ENCODE data around the gene CASQ1. TPM values are rescaled to one million over a fixed set of nuclear protein-coding genes. Genes with fewer than 3 reads are reported as not detected.

CASQ1 gene
- total and polyA plus RNA-seq, 5 donors = 9.5 to 33.3 (median 19.0) TPM

DNA sequence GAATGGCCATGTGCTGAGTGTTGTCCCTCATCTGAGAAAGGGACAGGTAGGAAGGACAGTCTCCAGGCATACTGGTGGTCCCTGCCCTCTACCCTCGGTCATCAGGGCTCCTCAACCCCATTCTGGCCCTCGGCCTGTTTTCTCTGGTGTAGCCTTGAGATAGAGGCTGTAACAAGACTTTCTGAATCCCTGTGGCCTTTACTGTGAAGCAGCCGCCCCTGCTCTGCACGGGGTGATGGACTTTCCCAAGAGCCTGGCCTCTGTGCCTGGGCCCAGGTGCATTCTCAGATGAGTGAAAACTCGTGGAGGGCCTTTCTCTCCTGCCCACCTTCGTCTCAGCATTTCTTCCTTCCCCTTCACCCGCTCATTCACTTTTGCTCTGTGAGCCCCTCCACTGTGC, 3.0 kb upstream of the CASQ1 start:
- no peak overlapping the region for H3K4me3 ChIP-seq (ENCODE audit: low read length)
- WGBS = 83% methylated on average over 7 of the region's 7 CpGs
- no peaks in the 10 kb centered on the region for H3K27me3 ChIP-seq (ENCODE audit: control insufficient read depth, insufficient read depth)
- no peaks in the 10 kb centered on the region for H3K9me3 ChIP-seq (ENCODE audit: control insufficient read depth, low read length)
- peaks cover 7% of the 10 kb centered on the region for H3K4me1 ChIP-seq (ENCODE audit: control insufficient read depth, insufficient read depth, low read length)
- no peak for DNase-seq
- H3K27ac ChIP-seq (ENCODE audit: low read length) = no peak overlapping the region
- intact Hi-C loops (cut with DNase I) = no loop called here
- ATAC-seq = no peak

DNA sequence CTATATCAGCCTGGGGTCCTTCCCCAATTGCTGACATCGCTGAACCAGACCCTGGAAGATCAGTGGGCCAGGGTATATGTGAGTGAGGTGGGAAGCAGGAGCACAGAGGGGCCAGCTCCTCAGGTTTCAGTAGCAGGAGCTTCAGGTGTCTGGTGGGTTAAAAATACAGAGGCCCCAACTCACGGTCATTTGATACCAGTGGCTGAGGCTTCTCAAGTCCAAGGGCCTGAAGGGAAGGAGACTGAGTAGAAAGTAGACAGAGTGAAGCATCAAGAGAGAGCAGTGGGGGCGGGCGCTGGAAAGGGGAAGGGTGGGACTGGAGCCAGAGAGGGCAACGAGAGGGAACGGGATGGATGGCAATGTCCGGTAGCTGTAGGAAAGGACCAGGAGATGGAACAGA, 2.0 kb upstream of the CASQ1 start:
- Histone ChIP-seq H3K27me3 (ENCODE audit: control insufficient read depth, insufficient read depth) (no peaks in the 10 kb centered on the region), H3K9me3 (ENCODE audit: control insufficient read depth, low read length) (no peaks in the 10 kb centered on the region), H3K4me1 (ENCODE audit: control insufficient read depth, insufficient read depth, low read length) (peaks cover 8% of the 10 kb centered on the region), H3K4me3 (ENCODE audit: low read length) (no peak overlapping the region), H3K27ac (ENCODE audit: low read length) (no peak overlapping the region)
- ATAC-seq (no peak), DNase-seq (no peak)
- intact Hi-C loops (cut with DNase I) = no loop called here
- WGBS = 83% methylated on average over 7 of the region's 7 CpGs

DNA sequence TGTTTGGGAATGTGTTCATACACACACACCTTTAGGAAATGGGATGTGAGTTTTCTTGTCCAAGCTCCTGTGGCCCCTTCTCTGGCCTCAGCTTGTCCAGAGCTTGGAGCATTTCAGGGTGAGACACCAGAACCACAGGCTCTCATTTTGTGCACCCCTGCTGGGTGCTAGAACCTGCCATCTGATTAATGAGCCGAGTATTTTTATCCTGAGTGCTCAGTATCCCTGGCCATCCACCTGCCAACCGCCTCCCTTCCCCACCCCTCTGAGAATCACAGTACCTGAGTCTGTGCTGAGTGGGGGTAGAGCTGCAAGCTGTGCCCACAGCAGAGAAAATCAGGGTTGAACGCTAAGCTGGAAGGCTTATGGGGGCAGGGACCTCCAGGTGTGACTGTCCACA, 1.4 kb downstream of the CASQ1 start:
- intact Hi-C loops (cut with DNase I) = loop anchor here in 2 of 4 donors (2.0 to 10.0 kb wide), 6 partner anchors 27 to 103 kb away; no protein-coding TSS in a partner anchor
- 79% methylated on average over 3 of the region's 3 CpGs for WGBS
- H3K4me1 ChIP-seq (ENCODE audit: control insufficient read depth, insufficient read depth, low read length) = peaks cover 9% of the 10 kb centered on the region
- H3K27me3 ChIP-seq (ENCODE audit: control insufficient read depth, insufficient read depth) = no peaks in the 10 kb centered on the region
- no peak overlapping the region for H3K4me3 ChIP-seq (ENCODE audit: low read length)
- H3K27ac ChIP-seq (ENCODE audit: low read length) = no peak overlapping the region
- DNase-seq (no peak), ATAC-seq (no peak)
- no peaks in the 10 kb centered on the region for H3K9me3 ChIP-seq (ENCODE audit: control insufficient read depth, low read length)

DNA sequence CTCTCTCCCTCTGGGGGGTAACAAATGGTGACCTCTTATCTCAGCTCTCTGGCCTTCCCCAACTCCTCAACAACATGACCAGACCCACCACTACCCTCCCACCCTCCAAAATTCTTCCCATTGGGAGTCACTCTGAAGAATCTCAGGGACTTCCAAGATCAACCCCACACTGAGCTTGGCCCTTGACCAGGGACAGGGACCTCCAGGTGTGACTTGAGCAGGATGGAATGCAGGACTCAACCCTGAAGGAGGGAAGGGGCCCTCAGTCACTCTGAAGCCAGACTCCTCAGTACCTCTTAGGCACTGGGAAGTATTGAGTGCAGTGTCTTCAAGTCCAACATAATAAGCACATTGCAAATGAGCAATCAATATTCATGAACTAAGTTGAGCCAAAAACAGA, 1.9 kb downstream of the CASQ1 start:
- H3K27ac ChIP-seq (ENCODE audit: low read length) = no peak overlapping the region
- peaks cover 9% of the 10 kb centered on the region for H3K4me1 ChIP-seq (ENCODE audit: control insufficient read depth, insufficient read depth, low read length)

DNA sequence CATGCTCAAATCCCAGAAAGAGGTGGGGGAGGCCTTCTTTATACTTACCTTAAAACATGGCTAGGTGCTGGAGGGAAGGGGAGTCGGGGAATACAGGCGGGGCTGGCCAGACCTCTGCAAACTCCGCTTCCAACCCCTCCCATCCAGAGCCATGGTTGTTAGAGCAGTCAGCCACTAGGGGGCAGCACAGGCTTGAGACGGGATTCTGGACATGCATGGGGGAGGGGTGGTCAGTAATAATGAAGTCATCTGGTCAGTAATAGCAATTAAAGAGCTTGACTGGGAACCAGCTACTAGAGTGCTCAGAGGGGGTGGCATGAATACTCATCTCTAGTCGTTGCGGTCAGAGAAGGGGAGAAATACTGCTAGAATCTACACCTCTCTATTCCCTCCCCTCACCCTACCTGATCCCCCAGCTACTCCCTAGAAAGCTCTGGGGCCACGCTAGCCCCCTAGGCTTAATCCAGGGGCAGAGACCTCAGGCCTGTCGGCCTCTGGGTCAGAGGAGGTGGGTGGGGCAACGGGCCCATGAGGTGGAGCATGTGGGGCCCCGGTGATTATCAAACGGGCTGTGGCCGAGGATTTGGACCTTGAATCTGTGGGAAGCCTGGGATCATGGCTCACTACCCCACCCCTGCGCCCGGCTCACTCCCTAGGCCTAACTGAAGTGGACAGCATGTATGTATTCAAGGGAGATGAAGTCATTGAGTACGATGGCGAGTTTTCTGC, 2.9 kb downstream of the CASQ1 start:
- H3K27ac ChIP-seq (ENCODE audit: low read length) = peak overlapping the region; percentile 4
- H3K4me3 ChIP-seq (ENCODE audit: low read length) = no peak overlapping the region

More for the DNA sequence above, 1.9 kb downstream of the CASQ1 start:
- H3K27me3 ChIP-seq (ENCODE audit: control insufficient read depth, insufficient read depth) = no peaks in the 10 kb centered on the region
- H3K4me3 ChIP-seq (ENCODE audit: low read length) = no peak overlapping the region
- no peak for ATAC-seq
- intact Hi-C loops (cut with DNase I) = loop anchor here in 2 of 4 donors (2.0 to 10.0 kb wide), 6 partner anchors 27 to 103 kb away; no protein-coding TSS in a partner anchor
- no peaks in the 10 kb centered on the region for H3K9me3 ChIP-seq (ENCODE audit: control insufficient read depth, low read length)
- no peak for DNase-seq

DNA sequence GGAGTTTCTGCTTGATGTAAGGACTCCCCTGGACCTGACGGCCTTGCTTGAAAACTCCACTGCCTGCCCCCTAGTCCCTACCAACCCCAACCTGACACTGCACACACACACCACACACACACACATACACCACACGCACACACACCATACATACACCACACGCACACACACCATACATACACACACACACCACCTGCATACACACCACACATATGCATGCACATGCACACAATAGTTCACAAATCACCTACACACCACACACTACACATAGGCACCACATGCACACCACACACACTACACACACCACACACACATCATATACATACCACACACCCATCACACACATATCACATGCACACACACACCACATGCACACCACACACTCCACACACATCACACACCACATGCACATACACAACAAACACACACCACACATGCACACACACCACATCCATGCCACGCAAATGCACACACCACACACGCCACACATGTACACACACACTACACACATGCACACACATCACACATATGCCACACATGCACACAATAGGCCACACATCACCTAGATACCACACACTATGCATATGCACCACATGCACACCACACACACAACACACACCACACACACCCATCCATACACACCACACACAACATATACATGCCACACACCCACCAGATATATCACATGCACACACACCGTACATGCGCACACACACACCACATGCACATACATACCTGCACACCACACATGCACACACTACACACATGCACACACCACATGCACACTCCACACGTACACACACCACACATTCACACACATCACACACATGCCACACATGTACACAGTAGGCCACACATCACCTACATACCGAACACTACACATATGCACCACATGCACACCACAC, 3.7 kb downstream of the CASQ1 start:
- WGBS = 89% methylated on average over 9 of the region's 9 CpGs
- ATAC-seq = no peak
- H3K4me1 ChIP-seq (ENCODE audit: control insufficient read depth, insufficient read depth, low read length) = peaks cover 9% of the 10 kb centered on the region
- intact Hi-C loops (cut with DNase I) = loop anchor here in 2 of 4 donors (2.0 to 10.0 kb wide), 6 partner anchors 25 to 101 kb away; no protein-coding TSS in a partner anchor
- no peaks in the 10 kb centered on the region for H3K27me3 ChIP-seq (ENCODE audit: control insufficient read depth, insufficient read depth)
- DNase-seq = no peak
- H3K4me3 ChIP-seq (ENCODE audit: low read length) = no peak overlapping the region
- no peak overlapping the region for H3K27ac ChIP-seq (ENCODE audit: low read length)
- H3K9me3 ChIP-seq (ENCODE audit: control insufficient read depth, low read length) = no peaks in the 10 kb centered on the region

More for the DNA sequence above, 2.9 kb downstream of the CASQ1 start:
- no peaks in the 10 kb centered on the region for H3K27me3 ChIP-seq (ENCODE audit: control insufficient read depth, insufficient read depth)
- peaks cover 9% of the 10 kb centered on the region for H3K4me1 ChIP-seq (ENCODE audit: control insufficient read depth, insufficient read depth, low read length)
- ATAC-seq (peak; percentile 85 to 86), DNase-seq (peak; percentile 86 to 93 (median 92))
- no peaks in the 10 kb centered on the region for H3K9me3 ChIP-seq (ENCODE audit: control insufficient read depth, low read length)
- 27% methylated on average over 16 of the region's 16 CpGs for WGBS
- intact Hi-C loops (cut with DNase I) = loop anchor here in 2 of 4 donors (2.0 to 10.0 kb wide), 6 partner anchors 26 to 102 kb away; no protein-coding TSS in a partner anchor

DNA sequence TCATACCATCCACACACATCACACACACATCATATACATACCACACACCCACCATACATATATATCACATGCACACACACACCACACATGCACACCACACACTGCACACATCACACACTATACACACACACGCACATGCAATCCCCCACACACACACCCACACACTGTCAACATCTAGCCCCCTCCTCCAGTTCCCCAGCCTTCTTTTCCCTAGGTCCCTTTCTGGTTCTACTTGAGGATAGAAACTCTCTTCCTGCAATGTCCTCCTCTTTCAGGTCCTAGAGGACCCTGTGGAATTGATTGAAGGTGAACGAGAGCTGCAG, 4.3 kb downstream of the CASQ1 start:
- peaks cover 7% of the 10 kb centered on the region for H3K4me1 ChIP-seq (ENCODE audit: control insufficient read depth, insufficient read depth, low read length)
- ATAC-seq (no peak), DNase-seq (no peak)
- no peak overlapping the region for H3K27ac ChIP-seq (ENCODE audit: low read length)
- no peaks in the 10 kb centered on the region for H3K27me3 ChIP-seq (ENCODE audit: control insufficient read depth, insufficient read depth)
- H3K4me3 ChIP-seq (ENCODE audit: low read length) = no peak overlapping the region
- H3K9me3 ChIP-seq (ENCODE audit: control insufficient read depth, low read length) = no peaks in the 10 kb centered on the region
- WGBS = 78% methylated on average over 2 of the region's 2 CpGs
- intact Hi-C loops (cut with DNase I) = loop anchor here in 2 of 4 donors (5.0 to 10.0 kb wide), 5 partner anchors 53 to 100 kb away; no protein-coding TSS in a partner anchor

DNA sequence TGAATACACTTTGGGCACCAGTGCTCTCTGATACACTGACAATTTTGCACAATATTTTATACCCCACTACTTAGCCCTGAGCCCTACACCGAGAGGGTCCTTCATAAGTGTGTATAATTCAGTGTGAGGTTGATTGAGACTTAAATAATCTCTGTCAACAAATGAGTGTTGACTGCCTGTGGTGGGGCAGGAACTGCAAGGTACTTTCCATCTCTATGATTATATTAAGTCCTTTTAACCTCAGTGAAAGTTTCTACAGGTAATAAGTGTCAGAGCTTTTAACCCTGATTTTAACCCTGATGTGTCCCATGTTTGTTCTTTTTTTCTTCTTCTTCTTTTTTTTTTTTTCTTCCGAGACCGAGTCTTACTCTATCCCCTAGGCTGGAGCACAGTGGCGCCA, 5.8 kb downstream of the CASQ1 start:
- Histone ChIP-seq H3K27me3 (ENCODE audit: control insufficient read depth, insufficient read depth) (no peaks in the 10 kb centered on the region), H3K27ac (ENCODE audit: low read length) (no peak overlapping the region), H3K4me3 (ENCODE audit: low read length) (no peak overlapping the region), H3K4me1 (ENCODE audit: control insufficient read depth, insufficient read depth, low read length) (peaks cover 2% of the 10 kb centered on the region), H3K9me3 (ENCODE audit: control insufficient read depth, low read length) (no peaks in the 10 kb centered on the region)
- DNase-seq (no peak), ATAC-seq (no peak)
- 79% methylated on average over 4 of the region's 4 CpGs for WGBS
- intact Hi-C loops (cut with DNase I) = loop anchor here in 1 of 4 donors (10.0 kb wide), 1 partner anchor 99 kb away; no protein-coding TSS in a partner anchor

DNA sequence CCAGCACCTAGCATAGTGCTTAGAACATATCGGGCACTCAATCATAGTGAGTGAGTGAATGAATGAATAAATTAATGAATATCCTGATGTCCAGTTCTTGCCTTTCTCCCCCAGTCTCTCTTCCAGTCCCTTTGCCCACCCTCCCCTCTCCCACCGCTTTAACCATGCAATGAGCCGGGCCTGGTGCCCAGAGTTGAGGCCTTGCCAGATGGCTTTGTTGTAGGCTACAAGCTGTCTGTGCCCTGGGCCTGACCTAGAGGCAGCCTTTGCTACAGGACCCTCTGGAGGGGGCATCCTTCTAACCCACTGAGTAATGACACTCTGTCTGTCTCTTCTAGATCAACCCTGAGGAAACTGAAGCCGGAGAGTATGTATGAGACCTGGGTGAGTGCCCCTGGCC, 6.9 kb downstream of the CASQ1 start:
- DNase-seq = no peak
- peaks cover 2% of the 10 kb centered on the region for H3K4me1 ChIP-seq (ENCODE audit: control insufficient read depth, insufficient read depth, low read length)

DNA sequence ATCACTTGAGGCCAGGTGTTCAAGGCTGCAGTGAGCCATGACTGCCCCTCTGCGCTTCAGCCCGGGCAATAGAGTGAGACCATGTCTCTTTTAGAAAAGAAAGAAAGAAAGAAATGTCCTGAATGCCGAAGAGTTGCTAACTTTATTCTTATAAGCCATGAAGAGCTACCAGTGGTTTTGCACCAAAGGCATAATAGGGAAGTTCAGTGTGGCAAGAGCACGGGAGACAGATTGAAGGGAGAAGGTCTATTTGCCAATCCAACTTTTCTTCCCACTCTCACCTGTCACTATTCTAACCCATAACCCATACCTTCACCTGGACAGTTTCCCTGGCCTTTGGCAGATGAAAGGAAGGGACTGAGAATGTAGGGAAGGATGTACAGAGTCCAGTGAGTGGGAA, 10.4 kb downstream of the CASQ1 start:
- ATAC-seq (no peak), DNase-seq (no peak)
- intact Hi-C loops (cut with DNase I) = no loop called here
- H3K4me3 ChIP-seq (ENCODE audit: low read length) = no peak overlapping the region
- no peaks in the 10 kb centered on the region for H3K9me3 ChIP-seq (ENCODE audit: control insufficient read depth, low read length)
- no peak overlapping the region for H3K27ac ChIP-seq (ENCODE audit: low read length)
- WGBS = 89% methylated on average over 4 of the region's 4 CpGs
- H3K4me1 ChIP-seq (ENCODE audit: control insufficient read depth, insufficient read depth, low read length) = no peaks in the 10 kb centered on the region
- no peaks in the 10 kb centered on the region for H3K27me3 ChIP-seq (ENCODE audit: control insufficient read depth, insufficient read depth)

More for the DNA sequence above, 6.9 kb downstream of the CASQ1 start:
- no peak for ATAC-seq
- Histone ChIP-seq H3K9me3 (ENCODE audit: control insufficient read depth, low read length) (no peaks in the 10 kb centered on the region), H3K4me3 (ENCODE audit: low read length) (no peak overlapping the region), H3K27ac (ENCODE audit: low read length) (no peak overlapping the region), H3K27me3 (ENCODE audit: control insufficient read depth, insufficient read depth) (no peaks in the 10 kb centered on the region)
- intact Hi-C loops (cut with DNase I) = loop anchor here in 1 of 4 donors (10.0 kb wide), 1 partner anchor 98 kb away; no protein-coding TSS in a partner anchor
- 90% methylated on average over 4 of the region's 4 CpGs for WGBS
